ENCODE results near the gene GNAZ. TPM values are rescaled to one million over a fixed set of nuclear protein-coding genes. Genes with fewer than 3 reads are reported as not detected.

GNAZ gene
- polyA plus RNA-seq, 2 of the 4 experiments (the other 2 are of a cell fraction): 1.9 to 2.5 TPM

- no peak for ATAC-seq
- DNase-seq (ENCODE audit: low read depth in 1 of 2, low spot score in 1 of 2): no peak
- no peaks in the 10 kb centered on the region for H3K4me1 ChIP-seq
- H3K4me2 ChIP-seq: no peak overlapping the region
- ChIA-PET CTCF (interaction anchor here (1.0 to 3.3 kb wide), 5 partner anchors 8 to 208 kb away, joined by 3 to 10 read pairs (median 5); no protein-coding TSS in a partner anchor), POLR2A (no interaction called here)
- no peak for FAIRE-seq
- H3K9me3 ChIP-seq: no peaks in the 10 kb centered on the region
- WGBS (ENCODE audit: missing lambda C conversion rate): 97% methylated on average over 5 of the region's 8 CpGs
- no peak overlapping the region for H3K27ac ChIP-seq
- H3K4me3 ChIP-seq: no peak overlapping the region
- no peak for TF ChIP-seq HES2 (IDR thresholded peaks at IDR 0.05)
- TF ChIP-seq EP300 (IDR thresholded peaks at IDR 0.05): no peak
Measured at GRCh38 chr22:23163665-23164064, 93.3 kb downstream of the GNAZ start.

- ChIA-PET POLR2A (no interaction called here), CTCF (interaction anchor here (1.0 to 3.3 kb wide), 5 partner anchors 8 to 208 kb away, joined by 3 to 10 read pairs (median 5); no protein-coding TSS in a partner anchor)
- no peak overlapping the region for H3K27ac ChIP-seq
- H3K4me2 ChIP-seq: no peak overlapping the region
- TF ChIP-seq CTCF (IDR thresholded peaks at IDR 0.05) (no peak), HMGXB4 (CRISPR knock-in tag; IDR thresholded peaks at IDR 0.05; ENCODE audit: borderline replicate concordance) (no peak), ZFP36 (IDR thresholded peaks at IDR 0.05; ENCODE audit: borderline replicate concordance, partially characterized antibody) (no peak), BHLHE40 (IDR thresholded peaks at IDR 0.05; ENCODE audit: low read depth, low read length) (no peak), NFE2L2 (conservative IDR thresholded peaks at IDR 0.05; ENCODE audit: low read length) (no peak), JUN (IDR thresholded peaks at IDR 0.05) (no peak), FOSL2 (IDR thresholded peaks at IDR 0.05) (no peak), FOSL2 (CRISPR knock-in tag; IDR thresholded peaks at IDR 0.05) (no peak), FOXS1 (CRISPR knock-in tag; IDR thresholded peaks at IDR 0.05) (no peak), MAFK (IDR thresholded peaks at IDR 0.05; ENCODE audit: partially characterized antibody) (no peak), MAZ (IDR thresholded peaks at IDR 0.05; ENCODE audit: borderline replicate concordance, low read depth, low read length) (no peak), CBX2 (IDR thresholded peaks at IDR 0.05; ENCODE audit: borderline replicate concordance, low read depth) (no peak), JUNB (IDR thresholded peaks at IDR 0.05) (no peak), ATOH8 (CRISPR knock-in tag; IDR thresholded peaks at IDR 0.05; ENCODE audit: low read depth) (no peak), NPAS2 (CRISPR knock-in tag; IDR thresholded peaks at IDR 0.05; ENCODE audit: borderline replicate concordance) (no peak), POLR2A (IDR thresholded peaks at IDR 0.05; ENCODE audit: low read length) (no peak), ZSCAN20 (CRISPR knock-in tag; IDR thresholded peaks at IDR 0.05) (no peak), RAD21 (conservative IDR thresholded peaks at IDR 0.05 in 1 of 2, IDR thresholded peaks at IDR 0.05 in 1 of 2) (no peak), PHF8 (IDR thresholded peaks at IDR 0.05; ENCODE audit: borderline replicate concordance, low read depth) (no peak), RARB (CRISPR knock-in tag; IDR thresholded peaks at IDR 0.05) (no peak), FOSB (CRISPR knock-in tag; IDR thresholded peaks at IDR 0.05) (no peak)
- DNase-seq (ENCODE audit: low read depth in 1 of 2, low spot score in 1 of 2): no peak
- H3K4me3 ChIP-seq: no peak overlapping the region
- no peak for ATAC-seq
- 81% methylated on average over 10 of the region's 11 CpGs for WGBS (ENCODE audit: missing lambda C conversion rate)
- no peak for FAIRE-seq
- no peaks in the 10 kb centered on the region for H3K9me3 ChIP-seq
- no peaks in the 10 kb centered on the region for H3K4me1 ChIP-seq
Measured at GRCh38 chr22:23164091-23164490, 93.8 kb downstream of the GNAZ start.

Measured in A549 (cell line).